ENCODE data around the gene HSD11B2.

GRCh38 chr16:67426950-67427349 lies 4.0 kb upstream of the HSD11B2 start:
- TF ChIP-seq RAD21 (IDR thresholded peaks at IDR 0.05; ENCODE audit: insufficient read depth, low read depth, low read length): no peak
- TF ChIP-seq CTCF (IDR thresholded peaks at IDR 0.05 in 2 of 3, conservative IDR thresholded peaks at IDR 0.05 in 1 of 3; ENCODE audit: control insufficient read depth in 2 of 3, extremely low read depth in 1 of 3, insufficient read depth in 1 of 3, low read depth in 3 of 3, low read length in 3 of 3): no peak
- TF ChIP-seq ZBTB4 (CRISPR knock-in tag; IDR thresholded peaks at IDR 0.05): no peak
- TF ChIP-seq POLR2AphosphoS5 (IDR thresholded peaks at IDR 0.05; ENCODE audit: low read length): no peak
- no peak for TF ChIP-seq NR2C1 (IDR thresholded peaks at IDR 0.05)
